Endothelial cell of hepatic sinusoid (primary cell): ENCODE data around the gene PPP2R3B.
"Not testable (repeated sequence)": the region's sequence is repeated elsewhere in the genome, so short reads cannot be mapped to it uniquely, and the experiment has no call there.

Source experiments
- in situ Hi-C: cut with HindIII; loops from 2 replicates; pipeline ENCODE4 v1.10.0; 2017; ENCODE audit warnings: low sequenced_read_pairs

The PPP2R3B gene, protein sequence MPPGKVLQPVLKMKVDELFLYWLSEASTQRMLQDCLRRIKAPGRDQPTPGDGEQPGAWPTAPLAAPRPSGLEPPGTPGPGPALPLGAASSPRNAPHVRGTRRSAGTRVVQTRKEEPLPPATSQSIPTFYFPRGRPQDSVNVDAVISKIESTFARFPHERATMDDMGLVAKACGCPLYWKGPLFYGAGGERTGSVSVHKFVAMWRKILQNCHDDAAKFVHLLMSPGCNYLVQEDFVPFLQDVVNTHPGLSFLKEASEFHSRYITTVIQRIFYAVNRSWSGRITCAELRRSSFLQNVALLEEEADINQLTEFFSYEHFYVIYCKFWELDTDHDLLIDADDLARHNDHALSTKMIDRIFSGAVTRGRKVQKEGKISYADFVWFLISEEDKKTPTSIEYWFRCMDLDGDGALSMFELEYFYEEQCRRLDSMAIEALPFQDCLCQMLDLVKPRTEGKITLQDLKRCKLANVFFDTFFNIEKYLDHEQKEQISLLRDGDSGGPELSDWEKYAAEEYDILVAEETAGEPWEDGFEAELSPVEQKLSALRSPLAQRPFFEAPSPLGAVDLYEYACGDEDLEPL

DNA sequence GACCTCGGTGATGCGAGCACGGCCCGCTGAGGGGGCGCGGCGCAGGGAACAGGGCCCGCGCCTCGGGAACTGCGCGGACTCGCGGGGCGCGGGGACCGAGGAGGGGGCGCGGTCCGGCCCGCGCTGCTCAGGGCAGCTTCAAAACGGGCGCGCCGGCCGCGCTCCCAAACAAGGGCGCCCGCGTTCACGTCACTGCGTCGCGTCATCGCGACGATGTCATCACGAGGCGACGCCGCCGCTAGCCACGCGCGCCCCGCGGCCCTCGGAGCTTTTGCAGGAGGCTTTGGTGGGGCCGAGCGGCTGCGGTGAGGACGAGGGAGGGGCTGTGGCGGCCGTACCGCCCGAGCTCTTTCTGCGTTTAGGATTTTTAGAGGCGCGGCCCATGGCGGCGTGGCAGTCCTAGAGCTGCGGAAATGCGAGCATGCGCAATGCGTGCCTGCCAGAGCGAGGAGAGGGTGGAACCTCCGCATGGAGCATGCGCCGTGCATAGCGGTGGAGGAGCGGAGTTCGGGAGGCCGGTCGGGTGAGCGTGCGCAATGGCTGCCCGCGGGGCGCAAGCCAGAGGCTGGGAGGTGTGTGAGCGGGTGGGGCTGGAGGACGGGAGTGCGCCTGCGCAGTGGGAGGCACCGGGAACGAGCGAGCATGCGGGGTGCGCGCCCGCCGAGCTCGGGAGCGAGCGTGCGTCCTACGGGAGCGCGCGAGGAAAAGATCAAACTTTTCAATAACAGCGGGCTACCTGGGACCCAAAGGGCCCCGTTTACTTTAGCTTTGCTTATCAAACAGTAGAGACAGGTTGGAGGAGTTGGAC is at the start of gene PPP2R3B:
TSS of gene PPP2R3B (minus strand) at position 140 of the 808 bp plus-strand sequence. CDS start 216 bp downstream, outside the sequence.
- in situ Hi-C loops, result no loop called here

DNA sequence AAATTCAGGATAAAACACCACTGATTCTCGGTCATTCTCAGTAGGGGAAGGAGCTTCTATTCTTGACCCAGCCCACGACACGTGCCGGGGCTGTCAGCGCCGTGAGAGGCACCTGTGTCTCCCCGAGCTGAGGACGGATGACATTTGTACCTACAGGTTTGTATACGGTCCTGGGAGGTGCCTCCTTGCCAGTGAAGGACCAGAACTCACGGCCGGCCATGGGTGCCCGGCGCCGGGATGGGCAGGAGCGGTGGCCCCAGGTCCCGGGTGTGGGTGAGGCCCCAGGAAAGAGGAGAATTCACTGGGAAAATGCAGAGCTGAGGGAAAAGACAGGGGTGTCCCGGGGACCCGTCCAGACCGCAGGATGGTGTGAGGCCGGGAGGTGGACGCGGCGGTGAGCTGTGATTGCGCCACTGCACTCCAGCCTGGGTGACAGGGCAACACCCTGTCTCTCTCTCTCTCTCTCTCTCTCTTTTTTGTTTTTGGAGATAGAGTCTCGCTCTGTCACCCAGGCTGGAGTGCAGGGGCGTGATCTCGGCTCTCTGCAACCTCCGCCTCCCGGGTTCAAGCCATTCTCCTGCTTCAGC is 48.9 kb upstream of the PPP2R3B start:
- in situ Hi-C loops, result loop anchor here (10.0 kb wide), 2 partner anchors 49 to 61 kb away; no protein-coding TSS in a partner anchor

DNA sequence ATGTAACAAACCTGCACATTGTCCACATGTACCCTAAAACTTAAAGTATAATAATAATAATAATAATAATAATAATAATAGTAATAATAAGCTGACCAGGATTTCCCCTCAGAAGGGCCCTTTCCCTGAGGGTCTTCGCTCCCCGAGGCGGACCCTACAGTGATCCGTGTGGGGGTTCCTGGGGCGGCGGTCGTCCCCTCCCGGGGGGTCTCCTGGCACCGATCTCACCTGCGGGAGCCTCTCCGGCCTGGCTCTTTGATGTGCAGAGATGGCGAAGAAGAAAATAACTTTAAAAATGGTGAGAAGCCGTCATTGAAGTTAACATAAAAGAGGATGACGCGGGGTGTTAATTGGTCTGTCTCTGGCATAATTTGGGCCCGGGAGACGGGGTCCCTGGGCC is 48.2 kb upstream of the PPP2R3B start:
- in situ Hi-C loops, result loop anchor here (5.0 to 10.0 kb wide), 3 partner anchors 50 to 717 kb away; no protein-coding TSS in a partner anchor

DNA sequence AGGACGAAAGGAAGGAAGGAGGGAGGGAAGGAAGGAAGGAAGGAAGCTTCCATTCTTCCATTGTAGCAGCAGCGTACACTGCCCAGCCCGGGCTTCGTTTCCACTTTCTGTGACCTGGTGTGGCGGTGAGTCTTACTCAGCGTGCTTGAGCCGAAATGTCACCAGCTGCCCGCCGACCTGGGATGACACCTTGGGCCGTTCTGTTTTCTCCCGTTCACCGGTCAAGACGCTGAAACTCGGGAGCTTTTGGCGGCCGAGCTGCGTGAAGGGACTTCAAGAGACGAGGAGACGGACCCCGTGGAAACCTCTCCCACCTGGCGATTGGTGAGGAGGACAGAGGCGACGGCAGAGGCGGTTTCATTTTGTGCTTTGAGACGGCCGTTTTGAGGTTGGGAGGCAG is 47.1 kb upstream of the PPP2R3B start:
- in situ Hi-C loops, result loop anchor here (5.0 to 10.0 kb wide), 3 partner anchors 51 to 719 kb away; no protein-coding TSS in a partner anchor

DNA sequence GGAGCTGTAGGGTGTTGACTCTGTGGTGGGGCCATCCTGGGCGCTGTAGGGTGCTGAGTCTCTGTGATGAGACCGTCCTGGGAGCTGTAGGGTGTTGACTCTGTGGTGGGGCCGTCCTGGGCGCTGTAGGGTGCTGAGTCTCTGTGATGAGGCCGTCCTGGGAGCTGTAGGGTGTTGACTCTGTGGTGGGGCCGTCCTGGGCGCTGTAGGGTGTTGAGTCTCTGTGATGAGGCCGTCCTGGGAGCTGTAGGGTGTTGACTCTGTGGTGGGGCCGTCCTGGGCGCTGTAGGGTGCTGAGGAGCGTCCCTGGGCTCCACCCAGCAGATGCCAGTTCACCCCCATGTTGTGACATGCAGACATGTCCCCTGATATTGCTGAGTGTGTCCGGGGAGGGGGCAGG is 46.0 kb upstream of the PPP2R3B start:
- in situ Hi-C loops, result loop anchor here (5.0 to 10.0 kb wide), 3 partner anchors 52 to 720 kb away; no protein-coding TSS in a partner anchor

DNA sequence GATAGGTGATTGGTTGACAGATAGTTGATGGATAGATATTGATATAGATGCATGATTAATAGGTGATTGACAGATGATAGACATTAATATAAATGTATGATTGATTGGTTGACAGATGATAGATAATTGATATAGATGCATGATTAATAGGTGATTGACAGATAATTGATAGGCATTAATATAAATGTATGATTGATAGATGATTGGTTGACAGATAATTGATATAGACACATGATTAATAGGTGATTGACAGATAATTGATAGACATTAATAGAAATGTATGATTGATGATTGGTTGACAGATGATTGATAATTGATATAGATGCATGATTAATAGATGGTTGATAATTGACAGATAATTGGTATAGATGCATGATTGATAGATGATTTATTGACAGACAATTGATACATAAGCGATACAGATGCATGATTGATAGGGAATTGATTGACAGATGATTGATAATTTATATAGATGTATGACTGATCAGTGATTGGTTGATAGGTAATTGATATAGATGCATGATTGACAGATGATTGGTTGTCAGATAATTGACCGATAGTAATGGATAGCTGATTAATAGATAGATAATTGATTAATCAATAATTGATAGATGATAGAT is 44.9 kb upstream of the PPP2R3B start:
- in situ Hi-C loops, result loop anchor here (5.0 to 10.0 kb wide), 3 partner anchors 53 to 721 kb away; no protein-coding TSS in a partner anchor

DNA sequence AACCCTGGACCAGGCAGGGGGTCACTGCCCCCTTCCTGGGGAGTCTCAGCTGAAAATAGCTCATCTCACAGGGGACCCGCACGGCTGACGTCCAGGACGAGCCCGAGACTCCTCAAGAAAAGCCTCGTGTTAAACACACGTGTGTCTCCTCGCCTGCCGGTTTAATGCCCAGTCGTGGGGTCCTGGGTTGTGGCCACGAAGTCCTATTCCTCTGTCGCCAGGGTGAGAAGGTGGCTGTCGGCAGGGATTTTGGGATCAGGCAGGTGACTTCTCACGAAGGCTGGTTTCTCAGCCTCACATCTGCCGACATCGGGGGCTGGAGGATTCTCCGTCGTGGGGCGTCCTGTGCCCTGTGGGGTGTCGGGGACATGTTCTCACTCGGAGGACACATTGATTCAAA is 44.3 kb upstream of the PPP2R3B start:
- in situ Hi-C loops, result loop anchor here (5.0 to 10.0 kb wide), 3 partner anchors 54 to 721 kb away; no protein-coding TSS in a partner anchor

DNA sequence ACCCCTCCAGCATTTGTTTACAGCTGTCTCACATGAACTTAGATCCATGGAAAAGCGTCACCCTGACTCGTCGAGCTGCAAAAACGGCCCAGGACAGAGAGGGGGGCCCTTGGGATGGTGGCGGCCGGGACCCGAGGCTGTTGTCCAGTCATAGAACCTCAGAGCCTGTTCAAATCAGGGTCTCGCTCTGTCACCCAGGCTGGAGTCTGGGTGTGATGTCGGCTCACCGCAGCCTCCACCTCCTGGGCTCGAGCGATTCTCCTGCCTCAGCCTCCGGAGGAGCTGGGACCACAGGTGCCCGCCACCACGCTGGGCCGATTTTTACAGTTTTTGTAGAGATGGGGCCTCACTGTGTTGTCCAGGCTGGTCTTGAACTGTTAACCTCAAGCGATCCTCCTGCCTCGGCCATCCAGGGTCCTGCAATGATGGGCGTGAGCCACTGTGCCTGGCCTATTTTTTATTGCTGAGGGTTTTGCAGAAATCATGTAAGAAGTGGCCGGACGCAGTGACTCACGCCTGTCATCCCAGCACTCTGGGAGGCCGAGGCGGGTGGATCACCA is 42.6 kb upstream of the PPP2R3B start:
- in situ Hi-C loops, result no loop called here

DNA sequence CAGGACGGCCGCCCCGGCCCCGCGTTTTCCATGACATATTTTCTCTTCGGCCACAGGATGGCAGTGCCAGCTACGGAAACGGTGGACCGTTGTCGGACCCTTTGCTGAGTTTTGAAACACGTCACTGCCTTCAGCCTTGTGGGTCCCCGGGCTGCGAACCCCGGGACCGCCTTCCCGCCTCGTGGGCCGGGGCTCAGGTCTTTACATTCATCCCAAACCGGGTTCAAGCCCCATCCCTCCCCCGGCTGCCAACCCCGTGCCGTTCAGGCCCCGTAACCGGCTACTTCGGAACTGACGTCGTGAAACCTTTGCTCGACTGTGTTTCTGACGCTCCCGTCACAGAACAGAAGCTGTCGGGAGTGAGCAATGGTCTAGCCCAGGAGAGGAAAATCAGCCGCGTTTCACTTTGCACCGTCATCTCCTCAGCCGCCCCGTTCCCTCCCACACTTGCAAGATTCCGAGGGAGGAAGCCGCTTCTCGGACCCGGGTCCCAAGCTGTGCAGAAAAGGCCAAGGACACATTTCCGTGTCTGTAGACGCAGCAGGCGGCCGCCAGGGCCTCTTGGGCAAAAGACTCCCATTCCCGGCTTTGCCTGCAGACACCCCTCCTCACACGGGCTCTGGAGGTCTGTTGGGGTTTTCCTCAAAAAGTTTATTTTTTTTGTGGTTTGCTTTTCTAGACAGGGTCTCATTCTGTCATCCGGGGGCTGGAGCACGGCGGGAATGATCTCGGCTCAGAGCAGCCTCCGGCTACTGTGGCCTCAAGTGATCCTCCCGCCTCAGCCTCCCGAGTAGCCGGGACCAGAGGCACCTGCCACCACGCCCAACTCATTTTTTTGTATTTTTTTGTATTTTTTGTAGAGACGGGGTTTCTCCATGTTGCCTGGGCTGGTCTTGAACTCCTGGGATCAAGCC is 41.4 kb upstream of the PPP2R3B start:
- in situ Hi-C loops, result no loop called here

DNA sequence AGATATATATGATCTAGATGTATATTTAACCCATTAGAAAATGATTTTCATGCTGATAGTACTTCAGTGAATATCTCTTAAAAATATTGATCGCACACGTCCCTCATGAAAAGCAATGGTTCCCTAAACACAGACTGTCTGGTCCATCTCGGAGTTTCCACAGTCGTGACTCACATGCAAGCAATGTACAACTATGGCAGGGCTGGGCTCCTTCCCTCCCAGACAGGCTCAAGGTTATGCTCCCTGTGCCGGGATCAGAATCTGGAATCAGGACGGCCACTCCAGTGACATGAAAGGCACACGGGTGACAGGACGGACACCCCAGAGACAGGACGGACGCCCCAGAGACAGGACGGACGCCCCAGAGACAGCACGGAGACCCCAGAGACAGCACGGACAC is 40.2 kb upstream of the PPP2R3B start:
- in situ Hi-C loops, result no loop called here

DNA sequence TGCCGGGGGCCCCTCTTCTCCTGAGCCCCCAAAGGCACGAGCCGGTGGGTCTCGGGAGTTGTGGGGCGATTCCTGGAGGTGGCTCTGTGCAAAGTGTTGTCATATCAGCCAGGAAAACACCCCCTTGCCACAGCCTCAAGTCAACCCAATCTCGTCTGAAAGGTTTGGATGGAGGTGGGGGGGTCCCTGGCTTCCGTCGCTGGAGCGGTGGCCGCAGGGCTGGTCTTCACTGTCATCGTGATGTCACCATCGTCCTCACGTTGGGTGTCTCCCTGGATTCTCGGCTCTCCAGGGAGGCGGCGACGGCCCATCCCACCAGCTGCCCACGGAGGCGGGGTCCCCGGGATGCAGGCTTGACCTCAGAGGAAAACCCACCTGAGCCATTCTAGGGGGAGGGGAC is 38.3 kb upstream of the PPP2R3B start:
- in situ Hi-C loops, result no loop called here

DNA sequence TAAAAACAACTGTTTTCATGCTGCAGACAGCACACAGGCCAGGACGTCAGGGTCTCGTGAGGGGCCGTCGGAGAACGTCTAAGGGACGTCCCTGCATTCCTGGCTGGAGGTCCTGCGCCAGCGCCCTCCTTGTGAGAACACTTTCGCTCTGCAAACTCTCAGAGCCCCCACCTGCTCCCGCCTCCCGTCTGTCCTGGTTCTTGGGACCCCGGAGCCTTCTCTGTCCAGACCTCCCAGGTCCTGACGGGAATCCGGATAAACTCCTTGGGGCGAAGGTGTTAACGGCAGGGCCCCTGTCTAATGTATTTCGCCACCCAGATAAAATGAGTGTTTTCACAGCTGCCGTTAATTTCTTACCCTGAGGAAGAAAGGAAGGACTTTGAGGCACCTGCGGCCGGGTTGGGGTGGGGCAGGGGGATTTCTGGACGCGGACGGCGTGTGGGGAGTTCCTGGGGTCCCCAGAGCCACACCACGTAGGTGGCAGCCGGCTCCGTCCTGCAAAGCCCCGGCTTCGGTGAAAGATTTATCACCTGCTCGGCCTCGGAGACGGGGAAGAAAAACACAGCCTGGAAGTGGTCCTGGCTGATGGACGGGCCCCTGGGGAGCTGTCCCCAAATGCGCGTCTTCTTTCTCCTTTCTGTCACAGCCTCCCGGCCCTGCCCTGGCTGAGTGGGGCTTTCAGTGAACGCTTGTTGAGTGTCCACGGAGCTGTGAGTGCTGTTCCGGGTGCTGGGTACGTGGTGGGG is 35.1 kb upstream of the PPP2R3B start:
- in situ Hi-C loops, result no loop called here

DNA sequence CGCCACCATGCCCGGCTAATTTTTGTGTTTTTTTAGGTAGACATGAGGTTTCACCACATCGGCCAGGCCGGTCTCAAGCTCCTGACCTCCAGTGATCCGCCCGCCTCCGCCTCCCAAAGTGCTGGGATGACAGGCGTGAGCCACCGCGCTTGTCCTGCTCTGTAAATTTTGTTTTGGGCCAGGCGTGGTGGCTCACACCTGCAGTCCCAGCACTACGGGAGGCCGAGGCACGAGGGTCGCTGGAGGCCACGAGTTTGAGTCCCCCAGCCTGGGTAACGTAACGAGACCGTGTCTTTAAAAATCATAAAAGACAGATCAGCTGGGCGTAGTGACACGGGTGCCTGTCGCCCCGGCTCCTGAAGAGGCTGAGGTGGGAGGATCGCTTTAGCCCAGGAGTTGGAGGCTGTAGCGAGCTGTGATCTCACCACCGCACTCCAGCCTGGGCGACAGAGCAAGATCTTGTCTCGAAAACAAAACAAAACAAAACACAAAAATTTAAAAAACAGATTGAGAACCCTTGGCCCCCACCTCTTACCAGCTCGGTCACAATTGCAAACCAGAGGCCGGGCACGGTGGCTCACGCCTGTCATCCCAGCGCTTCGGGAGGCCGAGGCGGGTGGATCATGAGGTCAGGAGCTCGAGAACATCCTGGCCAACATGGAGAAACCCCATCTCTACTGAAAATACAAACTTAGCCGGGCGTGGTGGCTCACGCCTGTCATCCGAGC is 34.0 kb upstream of the PPP2R3B start:
- in situ Hi-C loops, result no loop called here

DNA sequence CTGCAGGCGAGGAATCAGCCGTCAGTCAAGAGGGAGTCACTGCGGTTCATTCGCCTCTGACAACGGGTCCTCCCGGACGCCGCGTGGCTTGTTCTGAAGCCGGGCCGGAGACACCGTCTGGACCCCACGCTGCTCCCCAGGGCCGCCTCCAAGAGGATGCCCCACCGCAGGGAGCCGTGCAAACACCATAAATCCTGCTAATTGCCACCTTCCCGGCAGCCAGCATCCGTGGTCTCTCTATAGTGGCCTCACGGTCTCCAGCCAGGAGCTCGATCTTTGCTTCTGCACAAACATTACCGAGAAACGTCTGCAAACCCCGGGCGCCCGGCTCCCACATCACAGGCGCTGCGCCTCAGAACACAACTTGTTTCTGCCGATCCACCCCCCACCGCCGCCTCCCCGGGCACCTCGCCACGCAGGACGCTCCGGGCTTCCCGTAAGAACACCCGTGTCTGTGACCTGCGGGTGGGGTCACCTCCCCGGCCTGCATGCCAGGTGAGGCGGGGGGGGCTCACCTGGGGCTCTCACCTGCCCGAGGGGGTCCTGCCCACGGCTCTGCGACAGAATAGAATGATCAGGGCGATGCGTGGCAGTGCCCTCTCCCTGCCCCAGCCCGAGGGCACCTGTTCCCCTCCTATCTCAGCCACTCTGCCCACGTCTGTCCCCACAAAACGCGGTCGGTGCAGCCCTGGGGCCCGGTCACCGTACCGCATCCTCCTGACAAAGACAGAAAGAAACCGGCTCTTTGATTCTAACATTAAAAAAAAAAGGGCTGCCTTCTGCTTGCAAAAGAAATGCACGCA is 32.4 kb upstream of the PPP2R3B start:
- in situ Hi-C loops, result no loop called here

DNA sequence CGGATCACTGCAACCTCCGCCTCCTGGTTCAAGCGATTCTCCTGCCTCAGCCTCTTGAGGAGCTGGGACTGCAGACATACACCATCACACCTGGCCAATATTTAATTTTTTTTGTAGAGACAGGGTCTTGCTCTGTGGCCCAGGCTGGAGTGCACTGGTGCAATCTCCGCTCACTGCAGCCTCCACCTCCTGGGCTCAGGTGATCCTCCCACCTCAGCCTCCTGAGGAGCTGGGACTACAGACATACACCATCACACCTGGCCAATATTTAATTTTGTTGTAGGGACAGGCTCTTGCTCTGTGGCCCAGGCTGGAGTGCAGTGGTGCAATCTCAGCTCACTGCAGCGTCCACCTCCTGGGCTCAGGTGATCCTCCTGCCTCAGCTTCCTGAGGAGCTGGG is 28.8 kb upstream of the PPP2R3B start:
- in situ Hi-C loops, result not testable (repeated sequence)

DNA sequence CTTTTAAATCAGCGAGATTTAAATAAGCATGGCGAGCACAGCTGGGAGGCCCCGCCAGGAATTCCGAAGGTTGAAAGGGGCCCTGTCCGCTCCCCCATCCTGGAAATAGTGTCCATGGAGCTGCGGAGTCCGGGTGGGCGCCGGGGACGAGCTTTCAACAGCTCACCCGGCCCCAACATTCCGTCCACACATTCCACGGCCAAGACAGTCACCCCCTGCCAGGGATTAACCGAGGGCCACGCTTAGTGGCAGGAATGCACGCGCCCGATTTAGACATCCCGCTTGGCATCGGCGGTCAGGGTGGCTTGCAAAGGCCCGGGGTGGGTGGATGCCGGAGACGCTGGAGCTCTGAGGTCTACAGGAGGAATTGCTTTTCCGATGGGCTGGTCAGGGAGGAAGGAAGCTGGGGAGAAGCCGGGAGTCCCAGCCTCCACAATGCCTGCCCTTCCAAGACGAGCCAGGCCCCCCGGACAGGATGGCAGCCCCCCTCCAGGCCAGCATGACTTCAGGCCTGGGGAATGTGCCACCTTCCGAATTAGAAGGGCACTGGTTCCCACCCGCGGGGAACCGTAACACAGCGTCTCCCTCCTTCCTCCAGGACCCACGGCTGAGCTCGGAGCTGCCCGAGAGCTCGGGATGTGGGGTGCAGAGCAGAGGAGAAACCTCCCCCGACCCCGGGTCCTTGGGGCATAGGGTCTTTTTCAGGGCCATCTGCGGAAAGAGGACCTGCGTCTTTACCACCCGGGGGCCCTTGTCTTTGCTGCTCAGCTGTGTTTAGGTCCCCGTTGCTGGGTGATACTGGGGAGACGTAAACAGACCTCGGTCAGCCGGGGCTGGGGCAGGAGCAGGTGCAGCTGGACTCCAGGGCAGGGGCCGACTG is 26.9 kb upstream of the PPP2R3B start:
- in situ Hi-C loops, result no loop called here
